Measurements from ENCODE around the gene GDF9.

The GDF9 gene

GRCh38 chr5:132825033-132825833 lies 41.0 kb downstream of the GDF9 start:
- Histone ChIP-seq H3K9ac (ENCODE audit: low read depth, low read length) (peak overlapping the region; percentile 58), H3K36me3 (ENCODE audit: insufficient read depth, low read length) (no peaks in the 10 kb centered on the region), H3K9me3 (ENCODE audit: control insufficient read depth, insufficient read depth, low read length) (no peaks in the 10 kb centered on the region), H3K4me1 (ENCODE audit: insufficient read depth, low read length) (peaks cover 19% of the 10 kb centered on the region; the same call in 1 of the 2 replicates)

DNA sequence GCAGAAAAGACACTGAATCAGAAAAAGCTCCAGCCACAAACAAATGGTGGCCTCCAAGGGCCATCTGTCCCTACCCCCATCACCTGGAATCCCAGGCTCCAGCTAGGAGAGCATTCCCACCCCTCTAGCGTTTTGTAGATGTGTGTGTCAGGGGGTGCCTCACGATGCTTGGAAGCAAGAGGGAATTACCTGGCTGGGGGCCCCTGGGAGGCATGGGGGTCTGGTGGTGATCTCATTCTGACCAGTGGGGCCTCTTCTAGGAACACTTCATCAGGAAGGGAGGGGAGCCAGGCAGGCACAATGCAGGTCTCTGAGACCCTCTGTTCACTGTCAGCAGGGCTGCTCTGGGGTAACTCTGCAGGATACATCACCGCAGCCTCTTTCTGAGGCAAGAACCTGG lies 41.8 kb downstream of the GDF9 start:
- H3K4me1 ChIP-seq (ENCODE audit: insufficient read depth, low read length): peaks cover 19% of the 10 kb centered on the region; the same call in 1 of the 2 replicates
- H3K9me3 ChIP-seq (ENCODE audit: control insufficient read depth, insufficient read depth, low read length): no peaks in the 10 kb centered on the region
- H3K9ac ChIP-seq (ENCODE audit: low read depth, low read length): no peak overlapping the region
- H3K36me3 ChIP-seq (ENCODE audit: insufficient read depth, low read length): no peaks in the 10 kb centered on the region

GRCh38 chr5:132823481-132824050 lies 42.7 kb downstream of the GDF9 start:
- peak overlapping the region; percentile 50; the same call in 1 of the 2 replicates for H3K9ac ChIP-seq (ENCODE audit: low read depth, low read length)
- H3K36me3 ChIP-seq (ENCODE audit: insufficient read depth, low read length): no peaks in the 10 kb centered on the region
- peaks cover 19% of the 10 kb centered on the region; the same call in 1 of the 2 replicates for H3K4me1 ChIP-seq (ENCODE audit: insufficient read depth, low read length)
- no peaks in the 10 kb centered on the region for H3K9me3 ChIP-seq (ENCODE audit: control insufficient read depth, insufficient read depth, low read length)

GRCh38 chr5:132822650-132823480 lies 43.4 kb downstream of the GDF9 start:
- Histone ChIP-seq H3K9ac (ENCODE audit: low read depth, low read length) (peak overlapping the region; percentile 50; the same call in 1 of the 2 replicates), H3K4me1 (ENCODE audit: insufficient read depth, low read length) (peaks cover 19% of the 10 kb centered on the region; the same call in 1 of the 2 replicates), H3K9me3 (ENCODE audit: control insufficient read depth, insufficient read depth, low read length) (no peaks in the 10 kb centered on the region), H3K36me3 (ENCODE audit: insufficient read depth, low read length) (no peaks in the 10 kb centered on the region)

- no peaks in the 10 kb centered on the region for H3K9me3 ChIP-seq (ENCODE audit: control insufficient read depth, insufficient read depth, low read length)
- no peak overlapping the region for H3K9ac ChIP-seq (ENCODE audit: low read depth, low read length)
- peaks cover 19% of the 10 kb centered on the region; the same call in 1 of the 2 replicates for H3K4me1 ChIP-seq (ENCODE audit: insufficient read depth, low read length)
- no peaks in the 10 kb centered on the region for H3K36me3 ChIP-seq (ENCODE audit: insufficient read depth, low read length)
Measured at GRCh38 chr5:132821791-132822190, 44.5 kb downstream of the GDF9 start.

- no peak overlapping the region for H3K9ac ChIP-seq (ENCODE audit: low read depth, low read length)
- no peaks in the 10 kb centered on the region for H3K36me3 ChIP-seq (ENCODE audit: insufficient read depth, low read length)
- H3K9me3 ChIP-seq (ENCODE audit: control insufficient read depth, insufficient read depth, low read length): no peaks in the 10 kb centered on the region
- peaks cover 14% of the 10 kb centered on the region; the same call in 1 of the 2 replicates for H3K4me1 ChIP-seq (ENCODE audit: insufficient read depth, low read length)
Measured at GRCh38 chr5:132821350-132821749, 44.9 kb downstream of the GDF9 start.

DNA sequence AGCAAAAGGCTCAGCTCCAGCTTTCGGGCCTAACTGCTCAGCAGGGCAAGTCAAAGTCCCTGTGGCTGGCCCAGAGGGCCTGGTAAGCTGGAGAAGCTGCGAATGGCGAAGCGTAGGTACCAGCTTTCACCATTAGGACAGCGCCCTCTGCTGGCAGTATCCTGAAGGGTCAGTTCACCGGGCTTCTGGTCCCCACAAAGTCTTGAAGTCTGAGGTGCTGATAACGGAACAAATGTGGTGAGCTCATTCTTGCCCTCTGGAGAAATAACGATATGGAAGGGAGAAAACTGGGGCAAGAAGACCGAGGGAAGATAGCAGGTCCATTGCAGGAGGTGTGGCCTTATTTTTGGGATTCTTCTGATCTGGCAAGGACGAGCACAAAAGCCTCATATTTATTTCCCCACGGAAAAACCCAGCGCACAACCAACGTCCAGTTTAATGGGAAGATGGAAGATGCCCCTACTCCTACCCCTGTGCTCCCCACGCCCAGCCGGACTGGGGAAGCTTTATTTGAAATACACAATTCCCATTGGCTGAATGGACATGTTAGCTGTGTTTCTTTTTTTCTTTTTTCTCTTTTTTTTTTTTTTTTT lies 46.0 kb downstream of the GDF9 start:
- peaks cover 11% of the 10 kb centered on the region; the same call in 1 of the 2 replicates for H3K4me1 ChIP-seq (ENCODE audit: insufficient read depth, low read length)

DNA sequence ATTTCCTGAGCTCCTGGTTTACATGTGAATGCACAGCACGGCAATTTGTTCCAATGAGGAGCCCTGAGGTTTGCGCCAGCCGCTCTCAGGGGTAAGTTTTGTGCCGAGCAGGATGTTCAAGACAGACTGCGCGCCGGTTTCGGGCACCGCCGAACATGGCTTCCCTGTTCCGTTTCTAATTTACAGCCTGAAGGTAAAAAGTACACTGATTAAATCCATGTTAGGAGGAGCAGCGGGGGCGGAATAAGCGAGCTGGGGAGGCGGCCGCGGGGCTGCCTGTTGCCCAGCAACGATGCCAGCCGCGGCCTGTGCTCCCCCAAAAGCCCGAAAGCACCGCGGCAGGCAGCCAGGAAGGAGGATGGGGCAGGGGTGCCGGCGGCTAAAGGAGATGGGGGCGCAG lies 46.8 kb downstream of the GDF9 start:
- no peak overlapping the region for H3K9ac ChIP-seq (ENCODE audit: low read depth, low read length)
- no peaks in the 10 kb centered on the region for H3K36me3 ChIP-seq (ENCODE audit: insufficient read depth, low read length)
- H3K9me3 ChIP-seq (ENCODE audit: control insufficient read depth, insufficient read depth, low read length): no peaks in the 10 kb centered on the region
- peaks cover 6% of the 10 kb centered on the region; the same call in 1 of the 2 replicates for H3K4me1 ChIP-seq (ENCODE audit: insufficient read depth, low read length)

More for the DNA sequence above, 46.0 kb downstream of the GDF9 start:
- no peaks in the 10 kb centered on the region for H3K9me3 ChIP-seq (ENCODE audit: control insufficient read depth, insufficient read depth, low read length)
- no peaks in the 10 kb centered on the region for H3K36me3 ChIP-seq (ENCODE audit: insufficient read depth, low read length)
- H3K9ac ChIP-seq (ENCODE audit: low read depth, low read length): no peak overlapping the region

GRCh38 chr5:132817011-132817410 lies 49.3 kb downstream of the GDF9 start:
- no peak overlapping the region for H3K9ac ChIP-seq (ENCODE audit: low read depth, low read length)
- no peaks in the 10 kb centered on the region for H3K9me3 ChIP-seq (ENCODE audit: control insufficient read depth, insufficient read depth, low read length)
- no peaks in the 10 kb centered on the region for H3K36me3 ChIP-seq (ENCODE audit: insufficient read depth, low read length)
- no peaks in the 10 kb centered on the region for H3K4me1 ChIP-seq (ENCODE audit: insufficient read depth, low read length)

- Histone ChIP-seq H3K9ac (ENCODE audit: low read depth, low read length) (no peak overlapping the region), H3K9me3 (ENCODE audit: control insufficient read depth, insufficient read depth, low read length) (no peaks in the 10 kb centered on the region), H3K4me1 (ENCODE audit: insufficient read depth, low read length) (no peaks in the 10 kb centered on the region), H3K36me3 (ENCODE audit: insufficient read depth, low read length) (no peaks in the 10 kb centered on the region)
Measured at GRCh38 chr5:132816554-132816953, 49.7 kb downstream of the GDF9 start.

DNA sequence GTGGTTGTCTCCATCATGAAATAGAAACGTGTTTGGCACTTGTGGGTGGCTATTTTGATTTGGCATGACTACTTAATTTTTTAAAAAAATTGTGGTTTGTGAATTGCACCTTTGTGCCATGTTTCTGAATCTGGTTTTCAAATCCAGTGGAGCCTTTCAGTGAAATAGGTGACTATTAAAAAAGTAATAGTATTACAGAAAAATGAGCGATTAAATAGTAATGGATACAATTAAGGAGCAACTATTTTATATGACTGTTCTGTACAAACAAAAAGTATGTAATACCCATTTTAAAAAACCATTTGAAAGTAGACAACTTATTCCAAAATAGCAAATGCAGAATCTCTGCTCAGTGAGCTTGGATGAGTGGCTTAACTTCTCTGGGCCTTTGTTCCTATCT lies 50.2 kb downstream of the GDF9 start:
- no peaks in the 10 kb centered on the region for H3K4me1 ChIP-seq (ENCODE audit: insufficient read depth, low read length)
- no peaks in the 10 kb centered on the region for H3K9me3 ChIP-seq (ENCODE audit: control insufficient read depth, insufficient read depth, low read length)
- no peaks in the 10 kb centered on the region for H3K36me3 ChIP-seq (ENCODE audit: insufficient read depth, low read length)
- no peak overlapping the region for H3K9ac ChIP-seq (ENCODE audit: low read depth, low read length)

GRCh38 chr5:132815454-132815853 lies 50.8 kb downstream of the GDF9 start:
- H3K9ac ChIP-seq (ENCODE audit: low read depth, low read length): no peak overlapping the region
- no peaks in the 10 kb centered on the region for H3K4me1 ChIP-seq (ENCODE audit: insufficient read depth, low read length)
- H3K36me3 ChIP-seq (ENCODE audit: insufficient read depth, low read length): no peaks in the 10 kb centered on the region
- H3K9me3 ChIP-seq (ENCODE audit: control insufficient read depth, insufficient read depth, low read length): no peaks in the 10 kb centered on the region

- Histone ChIP-seq H3K4me1 (ENCODE audit: insufficient read depth, low read length) (no peaks in the 10 kb centered on the region), H3K9ac (ENCODE audit: low read depth, low read length) (peak overlapping the region; percentile 55; the same call in 1 of the 2 replicates), H3K9me3 (ENCODE audit: control insufficient read depth, insufficient read depth, low read length) (no peaks in the 10 kb centered on the region), H3K36me3 (ENCODE audit: insufficient read depth, low read length) (no peaks in the 10 kb centered on the region)
Measured at GRCh38 chr5:132814503-132815294, 51.6 kb downstream of the GDF9 start.
